ENCODE results near the gene CCDC63. TPM values are rescaled to one million over a fixed set of nuclear protein-coding genes. Genes with fewer than 3 reads are reported as not detected.

Gene CCDC63
- polyA plus RNA-seq, 3 donors, result 0.22 TPM; not detected in 2

GRCh38 chr12:110919720-110920119 lies 72.9 kb downstream of the CCDC63 start:
- Histone ChIP-seq H3K9ac (ENCODE audit: insufficient read depth, low read length, poor library complexity, severe bottlenecking) (no peak overlapping the region), H3K9me3 (replicated peaks in 1 of 2; ENCODE audit: control insufficient read depth in 1 of 2, insufficient read depth in 1 of 2, low read length in 2 of 2) (no peaks in the 10 kb centered on the region), H3K36me3 (replicated peaks in 1 of 2; ENCODE audit: control insufficient read depth in 1 of 2, insufficient read depth in 2 of 2, low read length in 2 of 2) (no peaks in the 10 kb centered on the region), H3K79me2 (ENCODE audit: insufficient read depth, low read length) (no peaks in the 10 kb centered on the region), H4K20me1 (ENCODE audit: insufficient read depth, low read length) (no peaks in the 10 kb centered on the region), H3K27me3 (ENCODE audit: control insufficient read depth in 2 of 2, insufficient read depth in 2 of 2, low read length in 2 of 2) (no peaks in the 10 kb centered on the region), H3K27ac (ENCODE audit: low read depth in 1 of 2, low read length in 2 of 2) (no peak overlapping the region), H3K4me2 (replicated peaks; ENCODE audit: extremely low read depth, low read length, poor library complexity, severe bottlenecking) (no peak overlapping the region), H2AFZ (ENCODE audit: insufficient read depth, low read depth, low read length, poor library complexity, severe bottlenecking) (no peak overlapping the region), H3K4me1 (ENCODE audit: control insufficient read depth in 1 of 2, insufficient read depth in 2 of 2, low read length in 2 of 2) (no peaks in the 10 kb centered on the region), H3K4me3 (replicated peaks in 1 of 3; ENCODE audit: low read depth in 2 of 3, low read length in 3 of 3) (no peak overlapping the region)
- Mint-ChIP-seq H3K9me3 (peaks cover 0 to 2% (median 0%) of the 10 kb centered on the region in 7 donors), H3K36me3 (no peaks in the 10 kb centered on the region), H3K4me1 (peaks cover 7% of the 10 kb centered on the region), H3K4me3 (no peak overlapping the region), H3K27ac (no peak overlapping the region), H3K27me3 (ENCODE audit: low read depth in 3 of 3) (peaks cover 3 to 10% (median 4%) of the 10 kb centered on the region in 3 donors)
- intact Hi-C loops (cut with micrococcal nuclease), result no loop called here
- no peak for DNase-seq
- 100% methylated on average over 1 of the region's 5 CpGs for WGBS (ENCODE audit: insufficient coverage)
- TF ChIP-seq, protein P1, sequence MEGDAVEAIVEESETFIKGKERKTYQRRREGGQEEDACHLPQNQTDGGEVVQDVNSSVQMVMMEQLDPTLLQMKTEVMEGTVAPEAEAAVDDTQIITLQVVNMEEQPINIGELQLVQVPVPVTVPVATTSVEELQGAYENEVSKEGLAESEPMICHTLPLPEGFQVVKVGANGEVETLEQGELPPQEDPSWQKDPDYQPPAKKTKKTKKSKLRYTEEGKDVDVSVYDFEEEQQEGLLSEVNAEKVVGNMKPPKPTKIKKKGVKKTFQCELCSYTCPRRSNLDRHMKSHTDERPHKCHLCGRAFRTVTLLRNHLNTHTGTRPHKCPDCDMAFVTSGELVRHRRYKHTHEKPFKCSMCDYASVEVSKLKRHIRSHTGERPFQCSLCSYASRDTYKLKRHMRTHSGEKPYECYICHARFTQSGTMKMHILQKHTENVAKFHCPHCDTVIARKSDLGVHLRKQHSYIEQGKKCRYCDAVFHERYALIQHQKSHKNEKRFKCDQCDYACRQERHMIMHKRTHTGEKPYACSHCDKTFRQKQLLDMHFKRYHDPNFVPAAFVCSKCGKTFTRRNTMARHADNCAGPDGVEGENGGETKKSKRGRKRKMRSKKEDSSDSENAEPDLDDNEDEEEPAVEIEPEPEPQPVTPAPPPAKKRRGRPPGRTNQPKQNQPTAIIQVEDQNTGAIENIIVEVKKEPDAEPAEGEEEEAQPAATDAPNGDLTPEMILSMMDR (IDR thresholded peaks at IDR 0.05), result no peak

- no peaks in the 10 kb centered on the region for H3K9me3 ChIP-seq (replicated peaks in 1 of 2; ENCODE audit: control insufficient read depth in 1 of 2, insufficient read depth in 1 of 2, low read length in 2 of 2)
- H3K9ac ChIP-seq (ENCODE audit: insufficient read depth, low read length, poor library complexity, severe bottlenecking), result no peak within 1 kb of the TSS
- no peaks in the 10 kb centered on the region for H3K4me1 ChIP-seq (ENCODE audit: control insufficient read depth in 1 of 2, insufficient read depth in 2 of 2, low read length in 2 of 2)
- intact Hi-C loops (cut with micrococcal nuclease), result no loop called here
- whole genome bisulfite sequencing (ENCODE audit: insufficient coverage), result 80% methylated on average over 16 of the region's 22 CpGs
- peaks cover 3 to 10% (median 4%) of the 10 kb centered on the region in 3 donors for H3K27me3 Mint-ChIP-seq (ENCODE audit: low read depth in 3 of 3)
- no peaks in the 10 kb centered on the region for H3K79me2 ChIP-seq (ENCODE audit: insufficient read depth, low read length)
- peaks cover 0 to 2% (median 0%) of the 10 kb centered on the region in 7 donors for H3K9me3 Mint-ChIP-seq
- no peaks in the 10 kb centered on the region for H3K27me3 ChIP-seq (ENCODE audit: control insufficient read depth in 2 of 2, insufficient read depth in 2 of 2, low read length in 2 of 2)
- no peak for DNase-seq
- H3K27ac ChIP-seq (ENCODE audit: low read depth in 1 of 2, low read length in 2 of 2), result no peak within 1 kb of the TSS
- no peak within 1 kb of the TSS for H3K4me2 ChIP-seq (replicated peaks; ENCODE audit: extremely low read depth, low read length, poor library complexity, severe bottlenecking)
- no peaks in the 10 kb centered on the region for H4K20me1 ChIP-seq (ENCODE audit: insufficient read depth, low read length)
- H2AFZ ChIP-seq (ENCODE audit: insufficient read depth, low read depth, low read length, poor library complexity, severe bottlenecking), result no peak within 1 kb of the TSS
- H3K36me3 Mint-ChIP-seq, result no peaks in the 10 kb centered on the region
- no peak within 1 kb of the TSS for H3K27ac Mint-ChIP-seq
- H3K4me3 ChIP-seq (replicated peaks in 1 of 3; ENCODE audit: low read depth in 2 of 3, low read length in 3 of 3), result no peak within 1 kb of the TSS
- H3K4me3 Mint-ChIP-seq, result no peak within 1 kb of the TSS
- no peaks in the 10 kb centered on the region for H3K36me3 ChIP-seq (replicated peaks in 1 of 2; ENCODE audit: control insufficient read depth in 1 of 2, insufficient read depth in 2 of 2, low read length in 2 of 2)
- H3K4me1 Mint-ChIP-seq, result peaks cover 7% of the 10 kb centered on the region
- TF ChIP-seq, protein P1 (IDR thresholded peaks at IDR 0.05), result no peak
These were observed 73.6 kb downstream of the CCDC63 start, which contains the start of gene MYL2 for GRCh38 chr12:110920324-110920910. TSS of gene MYL2 (minus strand) at chr12:110920579. CDS start at chr12:110920529, 50 bp downstream.

Measured in CD14-positive monocyte (primary cell).